K562 (cell line): ENCODE measurements around the gene LRRC7. TPM values are rescaled to one million over a fixed set of nuclear protein-coding genes. Genes with fewer than 3 reads are reported as not detected.

Experiments
- ATAC-seq: fragments of 200-7000 bp; cut with Tn5 transposase; 3 replicates; pipeline ENCODE4 v1.9.1; 2020; ENCODE audit warnings: moderate library complexity
- BruUV-seq: library from RNA; stranded (reverse); fragments of 400-500 nt; replicated peaks from 2 replicates; lab custom pipeline; 2021; lab: Mats Ljungman, UMichigan
- CTCF ChIA-PET: fragments of 300-600 bp; formaldehyde crosslinking; extraction: SDS; loops from one replicate; lab custom pipeline; 2021; ENCODE audit warnings: low intra/inter-chr PET ratio; lab: Yijun Ruan, JAX
- POLR2A ChIA-PET: fragments of 300-600, 350-650 bp; sonication (Branson Sonifier 250); formaldehyde crosslinking; extraction: SDS; loops from one replicate; lab custom pipeline; 2021; ENCODE audit warnings: antibody characterized with exemption, inconsistent platforms; lab: Yijun Ruan, JAX
- DNase-seq, 4 experiments: peaks; one replicate each; pipeline versions ENCODE4 v3.0.0 to v3.0.0-alpha.2; 2011 to 2018; ENCODE audit warnings: low spot score in 3 of 4, mixed read lengths in 3 of 4; ENCODE audit errors: extremely low read depth in 1 of 4
- FAIRE-seq: peaks from 2 replicates; lab custom pipeline; 2011; peaks lifted over from hg19 to GRCh38; lab: Jason Lieb, UNC
- H2AFZ ChIP-seq: 2 replicates; pipeline ENCODE4 v1.6.0; 2011; ENCODE audit warnings: low read depth, low read length, control low read depth, inconsistent platforms
- H3K27ac ChIP-seq: fragments of 200-600 bp; 3 replicates; pipeline ENCODE4 v1.8.0; 2011; ENCODE audit warnings: low read depth, mild to moderate bottlenecking, control low read depth, inconsistent platforms, low read length, moderate library complexity, mixed read lengths; ENCODE audit errors: extremely low read depth
- H3K27me3 ChIP-seq, 2 experiments: fragments of 300-600 bp in 1 of 2; 2 replicates in 1 of 2; 3 replicates in 1 of 2; pipeline versions ENCODE4 v1.6.0 to v1.8.0; 2011; ENCODE audit warnings: inconsistent platforms in 2 of 2, low read length in 2 of 2, mild to moderate bottlenecking in 1 of 2, mixed read lengths in 1 of 2, moderate library complexity in 1 of 2; ENCODE audit not compliant: control insufficient read depth in 2 of 2, insufficient read depth in 2 of 2
- H3K36me3 ChIP-seq: fragments of 300-600 bp; 3 replicates; pipeline ENCODE4 v1.8.0; 2011; ENCODE audit warnings: mild to moderate bottlenecking, low read length, inconsistent platforms; ENCODE audit not compliant: control insufficient read depth, insufficient read depth
- H3K4me1 ChIP-seq, 2 experiments: fragments of 200-600 bp in 1 of 2; replicated peaks in 1 of 2; 2 replicates in 1 of 2; 3 replicates in 1 of 2; pipeline versions ENCODE4 v1.5.1 to v1.8.0; 2011; ENCODE audit warnings: inconsistent platforms in 2 of 2, low read length in 2 of 2, mild to moderate bottlenecking in 1 of 2, mixed read lengths in 1 of 2, moderate library complexity in 1 of 2; ENCODE audit not compliant: control insufficient read depth in 2 of 2, insufficient read depth in 2 of 2
- H3K4me2 ChIP-seq: 2 replicates; pipeline ENCODE4 v1.6.1; 2011; ENCODE audit warnings: low read length, control low read depth, inconsistent platforms, mixed read lengths; ENCODE audit not compliant: insufficient read depth
- H3K4me3 ChIP-seq: fragments of 200-600 bp; sonication (generic), shearing (Covaris generic); 2 replicates; pipeline ENCODE4 v1.5.1; 2016; ENCODE audit warnings: control low read depth, inconsistent platforms
- H3K79me2 ChIP-seq: fragments of 200-600 bp; 3 replicates; pipeline ENCODE4 v1.8.0; 2011; ENCODE audit warnings: low read length, inconsistent platforms; ENCODE audit not compliant: control insufficient read depth, insufficient read depth
- H3K9ac ChIP-seq, 2 experiments: 2 replicates each; pipeline versions ENCODE4 v1.6.0 to v1.6.1; 2011; ENCODE audit warnings: low read depth in 2 of 2, low read length in 2 of 2, control low read depth in 1 of 2, inconsistent platforms in 1 of 2, mild to moderate bottlenecking in 1 of 2, mixed read lengths in 1 of 2; ENCODE audit not compliant: insufficient read depth in 1 of 2
- H3K9me1 ChIP-seq: one replicate; pipeline ENCODE4 v1.6.0; 2011; ENCODE audit warnings: inconsistent platforms, mild to moderate bottlenecking, low read length, moderate library complexity; ENCODE audit not compliant: control insufficient read depth, insufficient read depth
- H3K9me3 ChIP-seq: replicated peaks from 2 replicates; pipeline ENCODE4 v1.5.1; 2011; ENCODE audit warnings: low read depth, low read length, inconsistent platforms; ENCODE audit not compliant: control insufficient read depth, insufficient read depth
- H4K20me1 ChIP-seq: replicated peaks from 2 replicates; pipeline ENCODE4 v1.6.1; 2011; ENCODE audit warnings: low read length, inconsistent platforms, mixed read lengths; ENCODE audit not compliant: control insufficient read depth, insufficient read depth
- DLX4 ChIP-seq: fragments of 250-450 bp; sonication (Bioruptor Pico); IDR thresholded peaks from 2 replicates; pipeline ENCODE4 v1.6.1; 2021; ENCODE audit warnings: mild to moderate bottlenecking
- E2F6 ChIP-seq, 2 experiments: IDR thresholded peaks; 2 replicates each; pipeline ENCODE4 v1.6.1; 2011; ENCODE audit warnings: borderline replicate concordance in 1 of 2, control low read depth in 1 of 2, low read depth in 1 of 2, low read length in 1 of 2, mild to moderate bottlenecking in 1 of 2, mixed read lengths in 1 of 2, moderate library complexity in 1 of 2; ENCODE audit not compliant: insufficient read depth in 1 of 2, insufficient read length in 1 of 2, poor library complexity in 1 of 2, severe bottlenecking in 1 of 2; ENCODE audit errors: extremely low read depth in 1 of 2
- ESRRB ChIP-seq: fragments of 250-450 bp; sonication (Bioruptor Pico); IDR thresholded peaks from 2 replicates; pipeline ENCODE4 v1.5.0; 2020; ENCODE audit warnings: mild to moderate bottlenecking, moderate library complexity, borderline replicate concordance
- HDAC8 ChIP-seq: fragments of 450-650 bp; IDR thresholded peaks from 2 replicates; pipeline ENCODE4 v1.6.1; 2016; ENCODE audit warnings: mild to moderate bottlenecking, missing genetic modification characterization, moderate library complexity, missing compliant biosample characterization
- HNRNPL ChIP-seq: fragments of 200-400 bp; formaldehyde crosslinking; IDR thresholded peaks from 2 replicates; pipeline ENCODE4 v1.6.1; 2017; ENCODE audit warnings: low read depth, mild to moderate bottlenecking, low read length
- PTBP1 ChIP-seq: fragments of 200-400 bp; formaldehyde crosslinking; IDR thresholded peaks from 2 replicates; pipeline ENCODE4 v1.6.1; 2017; ENCODE audit warnings: low read depth, low read length
- SRSF7 ChIP-seq: fragments of 200-400 bp; formaldehyde crosslinking; optimal IDR thresholded peaks from 2 replicates; pipeline ENCODE3; 2017; ENCODE audit warnings: mild to moderate bottlenecking, low read depth, low read length
- ZBTB2 ChIP-seq: fragments of 450-650 bp; IDR thresholded peaks from 2 replicates; pipeline ENCODE4 v1.6.1; 2016; ENCODE audit warnings: antibody characterized with exemption
- ZNF146 ChIP-seq: IDR thresholded peaks from one replicate; pipeline ENCODE4 v1.6.1; 2018; ENCODE audit warnings: missing compliant biosample characterization; ENCODE audit not compliant: unreplicated experiment
- ZNF75A ChIP-seq: fragments of 450-650 bp; formaldehyde crosslinking; IDR thresholded peaks from 2 replicates; pipeline ENCODE4 v1.4.0; 2020; ENCODE audit warnings: mild to moderate bottlenecking
- WGBS: fragments of 100-300 bp; shearing (Covaris generic); methylation state at CpG from one replicate; pipeline ENCODE4 v1.1.6; 2016; ENCODE audit warnings: low coverage, mixed read lengths; ENCODE audit not compliant: insufficient coverage; ENCODE audit errors: missing lambda C conversion rate; 5-methylcytosine and 5-hydroxymethylcytosine counted together
- in situ Hi-C: fragments of 300-500 bp; cut with MboI; formaldehyde crosslinking; loops from 4 replicates; pipeline ENCODE4 v1.15.0; 2018; ENCODE audit warnings: inconsistent platforms, mixed read lengths
- intact Hi-C: fragments of 100-400 bp; cut with micrococcal nuclease; formaldehyde crosslinking; loops from 2 replicates; pipeline ENCODE4 v1.14.2; 2022
- polyA plus RNA-seq, 8 experiments: library from polyadenylated mRNA; depleted of rRNA in 4 of 8; stranded (reverse) in 5 of 8; unstranded in 3 of 8; fragments of >200 nt; fragmentation: Nextera tagmentation in 2 of 8; fragmentation: Illumina TruSeq in 1 of 8; extraction: Ambion mirVana in 2 of 8; extraction: Trizol in 1 of 8; gene quantifications; 2 replicates each; pipeline versions ENCODE4 v1.2.1 to v1.2.3, GENCODE V29; 2011 to 2014; ENCODE audit warnings: inconsistent platforms in 1 of 8, missing spikeins in 1 of 8
- total RNA-seq, 7 experiments: library from RNA; depleted of rRNA in 6 of 7; stranded (reverse); fragments of >200 nt in 6 of 7; fragmentation: Illumina TruSeq in 2 of 7; extraction: Trizol in 2 of 7; gene quantifications; 2 replicates each; pipeline versions ENCODE4 v1.2.1 to v1.2.3, GENCODE V29; 2011 to 2021; ENCODE audit warnings: low replicate concordance in 1 of 7
- TF ChIP-seq, protein P1 (sequence below), 2 experiments: fragments of 450-650 bp; IDR thresholded peaks; 2 replicates each; pipeline ENCODE4 v1.6.1; 2016

The LRRC7 gene
- total and polyA plus RNA-seq, 9 of the 15 experiments (the other 6 are each of a cell fraction or from before 2014, with no cell fraction given), result 0.09 to 0.94 (median 0.49) TPM

GRCh38 chr1:69878338-69878737 lies 310.6 kb downstream of the LRRC7 start:
- no peaks in the 10 kb centered on the region for H3K27me3 ChIP-seq
- FAIRE-seq (peak; percentile 6), ATAC-seq (no peak), DNase-seq (no peak)
- in situ Hi-C loops, result no loop called here
- TF ChIP-seq DLX4 (CRISPR knock-in tag), result no peak
- TF ChIP-seq ZBTB2, result no peak
- TF ChIP-seq HDAC8, result no peak
- TF ChIP-seq ESRRB, result no peak
- TF ChIP-seq HNRNPL, result no peak
- TF ChIP-seq ZNF75A (CRISPR knock-in tag), result no peak
- TF ChIP-seq SRSF7, result no peak
- no peak for TF ChIP-seq PTBP1
- TF ChIP-seq, protein P1, sequence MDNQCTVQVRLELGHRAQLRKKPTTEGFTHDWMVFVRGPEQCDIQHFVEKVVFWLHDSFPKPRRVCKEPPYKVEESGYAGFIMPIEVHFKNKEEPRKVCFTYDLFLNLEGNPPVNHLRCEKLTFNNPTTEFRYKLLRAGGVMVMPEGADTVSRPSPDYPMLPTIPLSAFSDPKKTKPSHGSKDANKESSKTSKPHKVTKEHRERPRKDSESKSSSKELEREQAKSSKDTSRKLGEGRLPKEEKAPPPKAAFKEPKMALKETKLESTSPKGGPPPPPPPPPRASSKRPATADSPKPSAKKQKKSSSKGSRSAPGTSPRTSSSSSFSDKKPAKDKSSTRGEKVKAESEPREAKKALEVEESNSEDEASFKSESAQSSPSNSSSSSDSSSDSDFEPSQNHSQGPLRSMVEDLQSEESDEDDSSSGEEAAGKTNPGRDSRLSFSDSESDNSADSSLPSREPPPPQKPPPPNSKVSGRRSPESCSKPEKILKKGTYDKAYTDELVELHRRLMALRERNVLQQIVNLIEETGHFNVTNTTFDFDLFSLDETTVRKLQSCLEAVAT (IDR thresholded peaks at IDR 0.05), result no peak
- no peak for TF ChIP-seq ZNF146 (CRISPR knock-in tag)
- no peak for TF ChIP-seq E2F6 (IDR thresholded peaks at IDR 0.05; ENCODE audit: borderline replicate concordance in 1 of 2, extremely low read depth in 1 of 2, insufficient read depth in 1 of 2, insufficient read length in 1 of 2, low read depth in 1 of 2, low read length in 1 of 2, poor library complexity in 1 of 2, severe bottlenecking in 1 of 2)
- no peak overlapping the region for H2AFZ ChIP-seq
- H3K4me1 ChIP-seq, result no peaks in the 10 kb centered on the region
- H3K9me1 ChIP-seq, result no peaks in the 10 kb centered on the region
- ChIA-PET CTCF (no interaction called here), POLR2A (no interaction called here)
- H4K20me1 ChIP-seq, result no peaks in the 10 kb centered on the region
- no TSS peak for BruUV-seq
- no peak overlapping the region for H3K9ac ChIP-seq
- no peaks in the 10 kb centered on the region for H3K9me3 ChIP-seq
- H3K27ac ChIP-seq, result no peak overlapping the region
- 0% methylated on average over 3 of the region's 3 CpGs for WGBS
- H3K36me3 ChIP-seq, result no peaks in the 10 kb centered on the region
- intact Hi-C loops, result no loop called here
- no peak overlapping the region for H3K4me2 ChIP-seq
- no peak overlapping the region for H3K4me3 ChIP-seq
- H3K79me2 ChIP-seq, result no peaks in the 10 kb centered on the region
